Fibroblast of the aortic adventitia (primary cell): ENCODE data around the gene GRIK4. TPM values are rescaled to one million over a fixed set of nuclear protein-coding genes. Genes with fewer than 3 reads are reported as not detected.

Source experiments
- DNase-seq: peaks from one replicate; pipeline ENCODE4 v3.0.0-alpha.2; 2010; ENCODE audit warnings: low read depth
- H3K4me3 ChIP-seq: 2 replicates; pipeline ENCODE4 v1.5.1; 2011; ENCODE audit warnings: low read depth, mild to moderate bottlenecking, control low read depth, low read length, moderate library complexity
- total RNA-seq: library from RNA; depleted of rRNA; stranded (reverse); fragments of >200 nt; gene quantifications from 2 replicates; pipeline ENCODE4 v1.2.3, GENCODE V29; 2012; ENCODE audit warnings: low replicate concordance
- TF ChIP-seq, protein P1 (sequence below): IDR thresholded peaks from 2 replicates; pipeline ENCODE4 v1.5.1; 2011; ENCODE audit warnings: mild to moderate bottlenecking, low read length, control low read depth, inconsistent platforms; ENCODE audit not compliant: insufficient read depth

The GRIK4 gene
- total RNA-seq, 1 donor = not detected

DNA sequence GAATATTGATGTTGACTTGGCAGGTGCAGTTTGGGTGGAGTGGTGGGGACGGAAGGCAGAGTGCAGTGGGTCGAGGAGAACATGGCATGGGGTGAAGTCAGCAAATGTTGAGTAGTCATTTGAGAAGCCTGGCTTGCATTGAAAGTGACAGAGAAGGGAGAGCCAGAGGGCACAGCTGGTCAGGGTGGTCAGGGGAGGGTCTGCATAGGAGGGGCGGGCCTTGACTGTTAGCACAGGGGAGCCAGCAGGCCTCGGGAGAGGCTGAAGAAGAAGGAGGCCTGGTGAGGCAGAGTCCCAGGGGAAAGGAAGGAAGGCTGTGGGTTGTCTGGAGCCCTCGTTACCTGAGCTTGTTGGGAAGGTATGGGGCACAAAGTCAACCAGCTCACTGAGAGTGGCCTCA lies 281.6 kb downstream of the GRIK4 start:
- H3K4me3 ChIP-seq = no peak overlapping the region
- no peak for DNase-seq
- TF ChIP-seq, protein P1, sequence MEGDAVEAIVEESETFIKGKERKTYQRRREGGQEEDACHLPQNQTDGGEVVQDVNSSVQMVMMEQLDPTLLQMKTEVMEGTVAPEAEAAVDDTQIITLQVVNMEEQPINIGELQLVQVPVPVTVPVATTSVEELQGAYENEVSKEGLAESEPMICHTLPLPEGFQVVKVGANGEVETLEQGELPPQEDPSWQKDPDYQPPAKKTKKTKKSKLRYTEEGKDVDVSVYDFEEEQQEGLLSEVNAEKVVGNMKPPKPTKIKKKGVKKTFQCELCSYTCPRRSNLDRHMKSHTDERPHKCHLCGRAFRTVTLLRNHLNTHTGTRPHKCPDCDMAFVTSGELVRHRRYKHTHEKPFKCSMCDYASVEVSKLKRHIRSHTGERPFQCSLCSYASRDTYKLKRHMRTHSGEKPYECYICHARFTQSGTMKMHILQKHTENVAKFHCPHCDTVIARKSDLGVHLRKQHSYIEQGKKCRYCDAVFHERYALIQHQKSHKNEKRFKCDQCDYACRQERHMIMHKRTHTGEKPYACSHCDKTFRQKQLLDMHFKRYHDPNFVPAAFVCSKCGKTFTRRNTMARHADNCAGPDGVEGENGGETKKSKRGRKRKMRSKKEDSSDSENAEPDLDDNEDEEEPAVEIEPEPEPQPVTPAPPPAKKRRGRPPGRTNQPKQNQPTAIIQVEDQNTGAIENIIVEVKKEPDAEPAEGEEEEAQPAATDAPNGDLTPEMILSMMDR = no peak

DNA sequence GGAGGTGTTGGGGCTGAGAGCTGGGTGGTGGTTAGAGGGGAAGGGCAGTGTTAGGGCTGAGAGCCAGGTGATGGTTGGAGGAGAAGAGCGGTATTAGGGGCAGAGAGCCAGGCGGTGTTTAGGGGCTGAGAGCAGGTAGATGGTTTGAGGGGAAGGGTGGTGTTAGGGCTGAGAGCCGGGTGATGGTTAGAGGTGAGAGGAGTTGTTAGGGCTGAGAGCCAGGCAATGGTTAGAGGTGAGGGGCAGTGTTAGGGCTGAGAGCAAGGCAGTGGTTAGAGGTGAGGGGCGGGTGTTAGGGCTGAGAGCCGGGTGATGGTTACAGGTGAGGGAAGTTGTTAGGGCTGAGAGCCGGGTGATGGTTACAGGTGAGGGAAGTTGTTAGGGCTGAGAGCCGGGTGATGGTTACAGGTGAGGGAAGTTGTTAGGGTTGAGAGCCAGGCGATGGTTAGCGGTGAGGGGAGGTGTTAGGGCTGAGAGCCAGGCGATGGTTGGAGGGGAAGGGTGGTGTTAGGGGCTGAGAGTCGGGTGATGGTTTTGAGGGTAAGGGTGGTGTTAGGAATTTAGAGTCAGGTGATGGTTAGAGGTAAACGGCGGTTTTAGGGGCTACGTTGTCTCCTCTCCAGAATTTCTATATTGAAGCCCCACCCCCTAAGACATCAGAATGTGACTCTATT lies 282.4 kb downstream of the GRIK4 start:
- no peak overlapping the region for H3K4me3 ChIP-seq
- TF ChIP-seq, protein P1 = no peak
- DNase-seq = no peak

DNA sequence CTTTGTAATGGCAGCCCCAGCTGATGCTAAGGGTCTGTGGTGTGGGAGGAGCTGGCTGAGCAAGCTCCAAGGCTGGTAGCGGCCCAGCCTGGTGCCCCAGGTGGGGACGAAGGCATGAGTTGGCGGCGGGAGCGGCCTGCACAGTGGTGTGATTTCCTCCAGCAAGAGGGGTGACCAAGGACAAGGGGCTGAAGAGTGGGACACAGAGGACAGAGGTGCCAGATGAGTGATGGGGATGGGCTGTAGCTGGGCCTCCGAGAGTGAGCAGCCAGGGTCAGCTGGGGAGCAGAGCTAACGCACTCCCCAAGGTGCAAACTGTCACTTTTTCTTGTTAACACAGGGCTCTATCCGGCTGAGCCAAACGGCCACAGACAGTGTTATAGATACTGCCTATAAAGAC lies 283.2 kb downstream of the GRIK4 start:
- DNase-seq = no peak
- no peak overlapping the region for H3K4me3 ChIP-seq
- TF ChIP-seq, protein P1 = no peak

DNA sequence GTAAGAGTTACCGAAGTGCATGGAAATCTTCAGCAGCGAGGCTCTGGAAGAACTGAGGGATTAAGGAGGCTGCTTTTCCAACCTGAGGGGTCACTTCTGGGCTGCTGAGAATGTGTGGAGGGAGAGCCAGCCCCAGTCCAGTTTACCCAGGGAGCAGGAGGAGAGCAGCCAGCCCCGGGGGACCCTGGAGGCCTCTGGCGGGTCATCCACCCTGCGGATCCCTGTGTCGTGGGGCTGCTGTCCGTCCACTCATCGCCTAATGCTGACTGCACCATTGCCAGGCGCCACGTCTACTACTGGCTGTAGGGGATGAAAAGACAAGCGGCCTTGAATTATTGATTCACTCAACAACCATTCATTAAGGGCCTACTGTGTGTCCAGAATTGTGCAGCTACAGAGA lies 283.6 kb downstream of the GRIK4 start:
- DNase-seq = no peak
- H3K4me3 ChIP-seq = no peak overlapping the region
- TF ChIP-seq, protein P1 = no peak

DNA sequence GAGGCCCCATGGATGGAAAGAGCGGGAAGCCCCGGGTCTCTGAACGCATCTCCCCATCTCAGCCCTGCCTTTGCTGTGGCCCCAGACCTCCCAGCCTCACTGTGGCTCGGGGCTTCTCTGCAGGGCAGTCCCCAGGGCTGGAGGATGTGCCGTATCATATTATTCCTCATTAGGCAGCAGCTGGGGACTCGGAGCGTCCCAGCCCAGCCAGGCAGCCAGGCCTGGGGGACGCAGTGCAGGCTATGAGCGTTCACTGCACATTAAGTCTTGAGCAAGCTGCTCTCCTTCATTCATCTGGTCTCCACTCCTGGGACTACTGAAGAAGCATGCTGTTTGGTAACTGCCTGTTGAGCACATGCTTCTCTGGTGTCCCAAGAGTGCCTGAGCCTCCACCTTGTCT lies 285.6 kb downstream of the GRIK4 start:
- DNase-seq = no peak
- TF ChIP-seq, protein P1 = no peak
- no peak overlapping the region for H3K4me3 ChIP-seq

DNA sequence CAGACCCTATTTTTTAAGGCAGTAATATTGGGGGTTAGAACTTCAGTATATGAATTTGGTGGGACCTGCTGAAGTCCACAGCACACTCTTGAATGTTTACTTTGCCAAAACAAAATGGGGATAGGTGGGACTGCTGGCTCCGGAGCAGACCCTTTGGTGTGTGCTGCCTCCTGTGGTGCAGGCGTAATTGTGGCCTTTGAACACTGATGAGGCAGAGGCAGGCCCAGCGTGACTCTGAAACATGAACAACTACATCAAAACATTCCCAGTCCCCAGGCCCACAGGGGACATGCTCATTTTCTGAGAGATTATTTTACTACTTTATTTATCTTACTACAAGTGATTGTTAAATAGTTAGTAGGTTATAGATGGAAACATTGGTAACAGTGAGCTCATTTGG lies 287.3 kb downstream of the GRIK4 start:
- TF ChIP-seq, protein P1 = no peak
- H3K4me3 ChIP-seq = no peak overlapping the region
- DNase-seq = no peak

DNA sequence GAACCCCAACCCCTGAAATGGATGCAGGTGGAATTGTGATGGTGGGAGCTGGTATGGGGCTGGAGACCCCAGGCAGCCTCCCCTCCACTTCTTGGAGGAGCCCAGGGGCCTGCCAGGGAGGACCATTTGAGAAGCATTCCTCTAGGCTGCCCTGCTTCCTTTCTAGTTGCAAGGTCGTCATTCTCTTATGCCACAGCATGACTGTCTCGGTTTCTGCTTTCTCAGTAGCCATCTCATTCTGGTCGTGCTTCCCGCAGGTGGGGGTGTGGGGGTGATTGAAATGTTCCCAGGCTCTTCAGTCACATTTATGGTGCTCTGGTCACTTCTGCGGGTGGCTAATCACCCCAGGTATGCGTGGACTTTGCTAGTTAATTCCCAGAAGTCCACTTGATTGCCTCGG lies 288.7 kb downstream of the GRIK4 start:
- DNase-seq = no peak
- TF ChIP-seq, protein P1 = no peak
- H3K4me3 ChIP-seq = no peak overlapping the region
